ENCODE data around the gene ZNF579.

- TF ChIP-seq, protein P1, sequence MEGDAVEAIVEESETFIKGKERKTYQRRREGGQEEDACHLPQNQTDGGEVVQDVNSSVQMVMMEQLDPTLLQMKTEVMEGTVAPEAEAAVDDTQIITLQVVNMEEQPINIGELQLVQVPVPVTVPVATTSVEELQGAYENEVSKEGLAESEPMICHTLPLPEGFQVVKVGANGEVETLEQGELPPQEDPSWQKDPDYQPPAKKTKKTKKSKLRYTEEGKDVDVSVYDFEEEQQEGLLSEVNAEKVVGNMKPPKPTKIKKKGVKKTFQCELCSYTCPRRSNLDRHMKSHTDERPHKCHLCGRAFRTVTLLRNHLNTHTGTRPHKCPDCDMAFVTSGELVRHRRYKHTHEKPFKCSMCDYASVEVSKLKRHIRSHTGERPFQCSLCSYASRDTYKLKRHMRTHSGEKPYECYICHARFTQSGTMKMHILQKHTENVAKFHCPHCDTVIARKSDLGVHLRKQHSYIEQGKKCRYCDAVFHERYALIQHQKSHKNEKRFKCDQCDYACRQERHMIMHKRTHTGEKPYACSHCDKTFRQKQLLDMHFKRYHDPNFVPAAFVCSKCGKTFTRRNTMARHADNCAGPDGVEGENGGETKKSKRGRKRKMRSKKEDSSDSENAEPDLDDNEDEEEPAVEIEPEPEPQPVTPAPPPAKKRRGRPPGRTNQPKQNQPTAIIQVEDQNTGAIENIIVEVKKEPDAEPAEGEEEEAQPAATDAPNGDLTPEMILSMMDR (IDR thresholded peaks at IDR 0.05; ENCODE audit: insufficient read depth, low read depth, low read length), result no peak
- TF ChIP-seq EZH2 (IDR thresholded peaks at IDR 0.05; ENCODE audit: insufficient read depth, low read length), result no peak
These were observed 45.3 kb downstream of the ZNF579 start for GRCh38 chr19:55535173-55535964.

Data from astrocyte (in vitro differentiated cells and primary cell).